K562 (cell line): ENCODE measurements around the gene NASP. TPM values are rescaled to one million over a fixed set of nuclear protein-coding genes. Genes with fewer than 3 reads are reported as not detected.
A peak's percentile ranks its signal among the peaks of the same experiment; 100 is the strongest.

Experiments used
- FOXJ2 ChIP-seq: fragments of 200-800 bp; sonication (Bioruptor generic); IDR thresholded peaks from 2 replicates; pipeline ENCODE4 v1.6.1; 2016; ENCODE audit warnings: missing genetic modification characterization, missing compliant biosample characterization
- HNRNPK ChIP-seq: fragments of 200-400 bp; formaldehyde crosslinking; IDR thresholded peaks from one replicate; pipeline ENCODE4 v1.6.1; 2018; ENCODE audit warnings: mild to moderate bottlenecking, low read depth, low read length; ENCODE audit not compliant: poor library complexity, severe bottlenecking
- MCM3 ChIP-seq: fragments of 450-650 bp; IDR thresholded peaks from 2 replicates; pipeline ENCODE4 v1.6.1; 2016
- NCOA6 ChIP-seq: fragments of 450-650 bp; IDR thresholded peaks from 2 replicates; pipeline ENCODE4 v1.6.1; 2017; ENCODE audit warnings: mild to moderate bottlenecking
- NRF1 ChIP-seq, 2 experiments: fragments of 450-650 bp; IDR thresholded peaks in 1 of 2; conservative IDR thresholded peaks in 1 of 2; 2 replicates each; pipeline ENCODE4 v1.6.1; 2014; ENCODE audit warnings: mild to moderate bottlenecking in 2 of 2
- SMAD4 ChIP-seq: fragments of 250-450 bp; sonication (Bioruptor Pico); conservative IDR thresholded peaks from 2 replicates; pipeline ENCODE4 v1.8.0; 2021; ENCODE audit warnings: inconsistent platforms, mild to moderate bottlenecking, moderate library complexity
- SMARCB1 ChIP-seq: IDR thresholded peaks from 2 replicates; pipeline ENCODE4 v1.6.1; 2011; ENCODE audit warnings: improper control_type of control experiment, low read depth; ENCODE audit not compliant: insufficient read length
- ZFX ChIP-seq: sonication (generic); formaldehyde crosslinking; IDR thresholded peaks from 2 replicates; pipeline ENCODE4 v1.8.0; 2022; ENCODE audit warnings: mild to moderate bottlenecking, missing genetic modification reagents, moderate library complexity
- ZKSCAN3 ChIP-seq: fragments of 250-450 bp; sonication (Bioruptor Pico); IDR thresholded peaks from 2 replicates; pipeline ENCODE4 v1.4.0; 2020
- ZNF263 ChIP-seq: sonication (generic); formaldehyde crosslinking; IDR thresholded peaks from 2 replicates; pipeline ENCODE4 v1.8.0; 2022; ENCODE audit warnings: mild to moderate bottlenecking, missing genetic modification reagents, borderline replicate concordance
- ZNF76 ChIP-seq: fragments of 250-450 bp; sonication (Bioruptor Pico); IDR thresholded peaks from 2 replicates; pipeline ENCODE4 v1.4.0; 2020; ENCODE audit warnings: mild to moderate bottlenecking, moderate library complexity, borderline replicate concordance
- polyA plus RNA-seq, 8 experiments: library from polyadenylated mRNA; depleted of rRNA in 4 of 8; stranded (reverse) in 5 of 8; unstranded in 3 of 8; fragments of >200 nt; fragmentation: Nextera tagmentation in 2 of 8; fragmentation: Illumina TruSeq in 1 of 8; extraction: Ambion mirVana in 2 of 8; extraction: Trizol in 1 of 8; gene quantifications; 2 replicates each; pipeline versions ENCODE4 v1.2.1 to v1.2.3, GENCODE V29; 2011 to 2014; ENCODE audit warnings: inconsistent platforms in 1 of 8, missing spikeins in 1 of 8
- total RNA-seq, 7 experiments: library from RNA; depleted of rRNA in 6 of 7; stranded (reverse); fragments of >200 nt in 6 of 7; fragmentation: Illumina TruSeq in 2 of 7; extraction: Trizol in 2 of 7; gene quantifications; 2 replicates each; pipeline versions ENCODE4 v1.2.1 to v1.2.3, GENCODE V29; 2011 to 2021; ENCODE audit warnings: low replicate concordance in 1 of 7
- TF ChIP-seq, protein P1 (sequence below): fragments of 450-650 bp; IDR thresholded peaks from 2 replicates; pipeline ENCODE4 v1.6.1; 2016; ENCODE audit warnings: antibody characterized with exemption
- TF ChIP-seq, protein P2 (sequence below): fragments of 250-450 bp; sonication (Bioruptor Pico); IDR thresholded peaks from 2 replicates; pipeline ENCODE4 v1.8.0; 2022; ENCODE audit warnings: inconsistent platforms
- TF ChIP-seq, protein P3 (sequence below): fragments of 250-450 bp; sonication (Bioruptor Pico); IDR thresholded peaks from 2 replicates; pipeline ENCODE4 v1.4.0; 2020

Gene NASP
- total and polyA plus RNA-seq, 9 of the 15 experiments (the other 6 are each of a cell fraction or from before 2014, with no cell fraction given): 199 to 578 (median 419) TPM

DNA sequence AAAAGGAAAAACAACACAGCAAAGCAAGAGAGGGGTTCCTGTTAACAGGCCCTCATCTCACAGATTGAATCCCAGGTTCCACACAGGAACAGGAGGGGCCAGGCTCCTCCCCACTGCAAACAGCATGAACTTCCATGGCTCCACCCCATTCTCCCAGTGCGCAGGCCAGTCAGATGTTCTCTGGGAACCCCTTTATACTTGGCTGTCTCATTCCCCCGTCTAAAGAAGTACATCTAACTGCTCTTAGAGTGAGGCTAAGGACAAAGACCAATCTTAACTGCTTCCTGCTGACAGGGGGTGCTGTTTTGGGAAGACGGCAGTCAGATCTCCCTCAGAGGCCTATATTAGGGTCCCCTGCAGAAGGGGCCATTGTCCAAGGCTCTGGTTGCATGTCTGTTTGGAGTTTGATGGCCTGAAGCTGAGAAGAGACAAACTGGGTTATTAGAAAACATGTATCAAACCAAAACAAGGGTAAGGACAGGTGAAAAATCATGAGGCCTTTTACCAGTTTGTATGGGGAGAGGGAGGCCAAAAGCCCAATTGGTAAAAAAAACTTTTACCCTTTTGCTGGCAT, 10.5 kb upstream of the NASP start (continued):
- TF ChIP-seq, protein P1, sequence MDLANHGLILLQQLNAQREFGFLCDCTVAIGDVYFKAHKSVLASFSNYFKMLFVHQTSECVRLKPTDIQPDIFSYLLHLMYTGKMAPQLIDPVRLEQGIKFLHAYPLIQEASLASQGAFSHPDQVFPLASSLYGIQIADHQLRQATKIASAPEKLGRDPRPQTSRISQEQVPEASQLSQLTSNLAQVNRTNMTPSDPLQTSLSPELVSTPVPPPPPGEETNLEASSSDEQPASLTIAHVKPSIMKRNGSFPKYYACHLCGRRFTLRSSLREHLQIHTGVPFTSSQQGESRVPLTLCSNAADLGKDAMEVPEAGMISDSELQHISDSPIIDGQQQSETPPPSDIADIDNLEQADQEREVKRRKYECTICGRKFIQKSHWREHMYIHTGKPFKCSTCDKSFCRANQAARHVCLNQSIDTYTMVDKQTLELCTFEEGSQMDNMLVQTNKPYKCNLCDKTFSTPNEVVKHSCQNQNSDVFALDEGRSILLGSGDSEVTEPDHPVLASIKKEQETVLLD: no peak
- TF ChIP-seq FOXJ2 (tag): no peak
- TF ChIP-seq, protein P2, sequence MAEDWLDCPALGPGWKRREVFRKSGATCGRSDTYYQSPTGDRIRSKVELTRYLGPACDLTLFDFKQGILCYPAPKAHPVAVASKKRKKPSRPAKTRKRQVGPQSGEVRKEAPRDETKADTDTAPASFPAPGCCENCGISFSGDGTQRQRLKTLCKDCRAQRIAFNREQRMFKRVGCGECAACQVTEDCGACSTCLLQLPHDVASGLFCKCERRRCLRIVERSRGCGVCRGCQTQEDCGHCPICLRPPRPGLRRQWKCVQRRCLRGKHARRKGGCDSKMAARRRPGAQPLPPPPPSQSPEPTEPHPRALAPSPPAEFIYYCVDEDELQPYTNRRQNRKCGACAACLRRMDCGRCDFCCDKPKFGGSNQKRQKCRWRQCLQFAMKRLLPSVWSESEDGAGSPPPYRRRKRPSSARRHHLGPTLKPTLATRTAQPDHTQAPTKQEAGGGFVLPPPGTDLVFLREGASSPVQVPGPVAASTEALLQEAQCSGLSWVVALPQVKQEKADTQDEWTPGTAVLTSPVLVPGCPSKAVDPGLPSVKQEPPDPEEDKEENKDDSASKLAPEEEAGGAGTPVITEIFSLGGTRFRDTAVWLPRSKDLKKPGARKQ (CRISPR knock-in tag): no peak
- TF ChIP-seq MCM3: no peak
- TF ChIP-seq SMARCB1: no peak
- peak; percentile 82 to 85 for TF ChIP-seq NRF1 (conservative IDR thresholded peaks at IDR 0.05 in 1 of 2, IDR thresholded peaks at IDR 0.05 in 1 of 2)
- TF ChIP-seq ZFX: no peak
- no peak for TF ChIP-seq NCOA6
- TF ChIP-seq HNRNPK: no peak
- TF ChIP-seq, protein P3, sequence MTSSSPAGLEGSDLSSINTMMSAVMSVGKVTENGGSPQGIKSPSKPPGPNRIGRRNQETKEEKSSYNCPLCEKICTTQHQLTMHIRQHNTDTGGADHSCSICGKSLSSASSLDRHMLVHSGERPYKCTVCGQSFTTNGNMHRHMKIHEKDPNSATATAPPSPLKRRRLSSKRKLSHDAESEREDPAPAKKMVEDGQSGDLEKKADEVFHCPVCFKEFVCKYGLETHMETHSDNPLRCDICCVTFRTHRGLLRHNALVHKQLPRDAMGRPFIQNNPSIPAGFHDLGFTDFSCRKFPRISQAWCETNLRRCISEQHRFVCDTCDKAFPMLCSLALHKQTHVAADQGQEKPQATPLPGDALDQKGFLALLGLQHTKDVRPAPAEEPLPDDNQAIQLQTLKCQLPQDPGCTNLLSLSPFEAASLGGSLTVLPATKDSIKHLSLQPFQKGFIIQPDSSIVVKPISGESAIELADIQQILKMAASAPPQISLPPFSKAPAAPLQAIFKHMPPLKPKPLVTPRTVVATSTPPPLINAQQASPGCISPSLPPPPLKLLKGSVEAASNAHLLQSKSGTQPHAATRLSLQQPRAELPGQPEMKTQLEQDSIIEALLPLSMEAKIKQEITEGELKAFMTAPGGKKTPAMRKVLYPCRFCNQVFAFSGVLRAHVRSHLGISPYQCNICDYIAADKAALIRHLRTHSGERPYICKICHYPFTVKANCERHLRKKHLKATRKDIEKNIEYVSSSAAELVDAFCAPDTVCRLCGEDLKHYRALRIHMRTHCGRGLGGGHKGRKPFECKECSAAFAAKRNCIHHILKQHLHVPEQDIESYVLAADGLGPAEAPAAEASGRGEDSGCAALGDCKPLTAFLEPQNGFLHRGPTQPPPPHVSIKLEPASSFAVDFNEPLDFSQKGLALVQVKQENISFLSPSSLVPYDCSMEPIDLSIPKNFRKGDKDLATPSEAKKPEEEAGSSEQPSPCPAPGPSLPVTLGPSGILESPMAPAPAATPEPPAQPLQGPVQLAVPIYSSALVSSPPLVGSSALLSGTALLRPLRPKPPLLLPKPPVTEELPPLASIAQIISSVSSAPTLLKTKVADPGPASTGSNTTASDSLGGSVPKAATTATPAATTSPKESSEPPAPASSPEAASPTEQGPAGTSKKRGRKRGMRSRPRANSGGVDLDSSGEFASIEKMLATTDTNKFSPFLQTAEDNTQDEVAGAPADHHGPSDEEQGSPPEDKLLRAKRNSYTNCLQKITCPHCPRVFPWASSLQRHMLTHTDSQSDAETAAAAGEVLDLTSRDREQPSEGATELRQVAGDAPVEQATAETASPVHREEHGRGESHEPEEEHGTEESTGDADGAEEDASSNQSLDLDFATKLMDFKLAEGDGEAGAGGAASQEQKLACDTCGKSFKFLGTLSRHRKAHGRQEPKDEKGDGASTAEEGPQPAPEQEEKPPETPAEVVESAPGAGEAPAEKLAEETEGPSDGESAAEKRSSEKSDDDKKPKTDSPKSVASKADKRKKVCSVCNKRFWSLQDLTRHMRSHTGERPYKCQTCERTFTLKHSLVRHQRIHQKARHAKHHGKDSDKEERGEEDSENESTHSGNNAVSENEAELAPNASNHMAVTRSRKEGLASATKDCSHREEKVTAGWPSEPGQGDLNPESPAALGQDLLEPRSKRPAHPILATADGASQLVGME (CRISPR knock-in tag): no peak
- no peak for TF ChIP-seq SMAD4
- TF ChIP-seq ZKSCAN3 (CRISPR knock-in tag): no peak
- 0 out of 2 replicates have a peak, but pooled peaks have one; percentile 7 for TF ChIP-seq ZNF263 (CRISPR knock-in tag)
- no peak for TF ChIP-seq ZNF76 (CRISPR knock-in tag)
